PFSK-1 (cell line): ENCODE results near the gene LIMS1.

Experiments
- REST ChIP-seq, 2 experiments: IDR thresholded peaks; 2 replicates each; pipeline versions ENCODE4 v1.6.1 to v1.8.0; 2011 to 2012; ENCODE audit warnings: low read depth in 2 of 2, low read length in 2 of 2, control low read depth in 1 of 2, inconsistent platforms in 1 of 2, mild to moderate bottlenecking in 1 of 2, moderate library complexity in 1 of 2; ENCODE audit not compliant: insufficient read depth in 1 of 2
- TAF1 ChIP-seq: IDR thresholded peaks from 2 replicates; pipeline ENCODE4 v1.6.1; 2012; ENCODE audit warnings: low read length, control low read depth, borderline replicate concordance; ENCODE audit not compliant: insufficient read depth

GRCh38 chr2:108554528-108554927 lies 20.3 kb downstream of the LIMS1 start:
- TF ChIP-seq REST (IDR thresholded peaks at IDR 0.05; ENCODE audit: insufficient read depth in 1 of 2, low read depth in 2 of 2, low read length in 2 of 2) (no peak), TAF1 (no peak)
